ENCODE measurements around the gene DIP2B.

DNA sequence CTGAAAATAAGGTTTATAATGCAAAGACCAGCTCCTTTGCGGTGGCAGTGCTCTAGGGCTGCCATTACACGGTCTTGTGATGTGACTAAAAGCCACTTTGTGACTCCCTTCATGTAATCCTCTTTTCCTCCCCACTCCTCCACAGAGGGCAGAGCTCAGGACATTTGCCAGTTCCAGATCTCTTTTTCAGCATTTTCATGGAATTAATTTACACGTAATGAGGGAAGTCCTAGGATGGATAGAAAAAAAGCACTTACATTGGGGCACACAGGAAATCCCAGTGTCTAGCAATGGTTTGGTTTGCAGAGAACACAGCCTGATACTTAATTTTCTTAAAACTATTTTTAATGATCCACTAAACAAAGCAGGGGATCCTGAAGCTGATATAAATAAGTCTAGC, 241.6 kb downstream of the DIP2B start:
- no peak for TF ChIP-seq ELF4 (IDR thresholded peaks at IDR 0.05)
- TF ChIP-seq L3MBTL2 (conservative IDR thresholded peaks at IDR 0.05), result no peak
- no peak for TF ChIP-seq FOXK2 (IDR thresholded peaks at IDR 0.05)
- no peak for TF ChIP-seq ZNF384 (IDR thresholded peaks at IDR 0.05)
- TF ChIP-seq TARDBP (IDR thresholded peaks at IDR 0.05), result no peak
- TF ChIP-seq SP1 (IDR thresholded peaks at IDR 0.05), result no peak
- TF ChIP-seq SUZ12 (IDR thresholded peaks at IDR 0.05), result no peak
- TF ChIP-seq ARNT (IDR thresholded peaks at IDR 0.05), result no peak
- no peak for TF ChIP-seq HDGF (IDR thresholded peaks at IDR 0.05; ENCODE audit: borderline replicate concordance)
- no peak for TF ChIP-seq FOXM1 (IDR thresholded peaks at IDR 0.05; ENCODE audit: borderline replicate concordance)
- no peak for TF ChIP-seq FOXA1 (IDR thresholded peaks at IDR 0.05)
- TF ChIP-seq LEF1 (IDR thresholded peaks at IDR 0.05; ENCODE audit: borderline replicate concordance), result no peak
- TF ChIP-seq CTBP1 (IDR thresholded peaks at IDR 0.05; ENCODE audit: borderline replicate concordance), result no peak
- no peak for TF ChIP-seq BHLHE40 (IDR thresholded peaks at IDR 0.05; ENCODE audit: borderline replicate concordance)

All from HEK293T (cell line).